D721Med (cell line): ENCODE data around the gene ENAH.

Source experiments
- DNase-seq: peaks from one replicate; pipeline ENCODE4 v3.0.0; 2011; ENCODE audit warnings: low spot score; ENCODE audit not compliant: insufficient read length
- FAIRE-seq: peaks from 2 replicates; lab custom pipeline; 2011; peaks lifted over from hg19 to GRCh38; lab: Jason Lieb, UNC
- CTCF ChIP-seq: IDR thresholded peaks from 2 replicates; pipeline ENCODE4 v1.5.1; 2012; ENCODE audit warnings: mild to moderate bottlenecking, control low read depth; ENCODE audit not compliant: insufficient read depth; ENCODE audit errors: missing control alignments

Gene ENAH

GRCh38 chr1:225483818-225484656, 168.9 kb downstream of the ENAH start:
- no peak for TF ChIP-seq CTCF
- FAIRE-seq (no peak), DNase-seq (no peak)

- FAIRE-seq (no peak), DNase-seq (no peak)
- no peak for TF ChIP-seq CTCF
Measured at GRCh38 chr1:225482421-225482950, 170.4 kb downstream of the ENAH start.

- FAIRE-seq, result no peak
Measured at GRCh38 chr1:225481738-225482137, 171.2 kb downstream of the ENAH start.

GRCh38 chr1:225480825-225481434, 172.0 kb downstream of the ENAH start:
- TF ChIP-seq CTCF, result peak; percentile 83
- peak; percentile 89 for DNase-seq
- no peak for FAIRE-seq

More at GRCh38 chr1:225481738-225482137, 171.2 kb downstream of the ENAH start:
- TF ChIP-seq CTCF, result no peak
- DNase-seq, result no peak

GRCh38 chr1:225479996-225480720, 172.8 kb downstream of the ENAH start:
- FAIRE-seq (no peak), DNase-seq (no peak)
- TF ChIP-seq CTCF, result no peak

GRCh38 chr1:225479341-225479740, 173.6 kb downstream of the ENAH start:
- TF ChIP-seq CTCF, result no peak
- DNase-seq, result no peak
- FAIRE-seq, result no peak
